Activated T-cell treated with anti-CD3 and anti-CD28 coated beads, Interleukin-2, amount 50 U/mL, for 72 hours (primary cell): ENCODE results near the gene E2F1. TPM values are rescaled to one million over a fixed set of nuclear protein-coding genes. Genes with fewer than 3 reads are reported as not detected.
A peak's percentile ranks its signal among the peaks of the same experiment; 100 is the strongest.

Experiments used
- ATAC-seq, 2 donors: fragments of 150-1000 bp; cut with Tn5 transposase; replicated peaks in 1 of 2; 2 replicates each; pipeline ENCODE4 v1.10.0; 2021; ENCODE audit warnings: moderate library complexity in 2 of 2, mild to moderate bottlenecking in 1 of 2
- DNase-seq, 2 donors: peaks; one replicate each; pipeline ENCODE4 v3.0.0; 2021 to 2022; ENCODE audit warnings: mixed read lengths in 1 of 2
- H3K27ac Mint-ChIP-seq: one replicate; pipeline ENCODE4 v1.8.0; 2022; ENCODE audit warnings: mild to moderate bottlenecking, moderate library complexity, mixed read lengths
- H3K27me3 Mint-ChIP-seq: one replicate; pipeline ENCODE4 v1.8.0; 2022; ENCODE audit warnings: low read depth, mixed read lengths
- H3K36me3 Mint-ChIP-seq, 2 donors: one replicate each; pipeline ENCODE4 v1.8.0; 2022; ENCODE audit warnings: mixed read lengths in 2 of 2, mild to moderate bottlenecking in 1 of 2; ENCODE audit not compliant: insufficient read depth in 2 of 2
- H3K4me1 Mint-ChIP-seq: one replicate; pipeline ENCODE4 v1.8.0; 2022; ENCODE audit warnings: low read depth, mixed read lengths
- H3K4me3 Mint-ChIP-seq, 2 donors: one replicate each; pipeline ENCODE4 v1.8.0; 2022; ENCODE audit warnings: mild to moderate bottlenecking in 2 of 2, mixed read lengths in 2 of 2, moderate library complexity in 2 of 2
- H3K9me3 Mint-ChIP-seq, 2 donors: one replicate each; pipeline ENCODE4 v1.8.0; 2022; ENCODE audit warnings: mixed read lengths in 2 of 2
- total RNA-seq, 2 donors: library from RNA; stranded (reverse); gene quantifications; one replicate each; pipeline ENCODE4 v1.2.3, GENCODE V29; 2022

The E2F1 gene
- total RNA-seq, 2 donors from 2014 or later = 64.5 to 81.5 TPM

GRCh38 chr20:33721391-33722140 is 35.4 kb upstream of the E2F1 start:
- Mint-ChIP-seq H3K4me3 (peak overlapping the region; percentile 87 to 94), H3K9me3 (peaks cover 2 to 3% of the 10 kb centered on the region in 2 donors), H3K27me3 (no peaks in the 10 kb centered on the region), H3K36me3 (peaks cover 0 to 4% of the 10 kb centered on the region in 2 donors), H3K4me1 (peaks cover 27% of the 10 kb centered on the region), H3K27ac (peak overlapping the region; percentile 73)
- DNase-seq (no peak), ATAC-seq (no peak)

- Mint-ChIP-seq H3K27me3 (no peaks in the 10 kb centered on the region), H3K36me3 (peaks cover 0 to 4% of the 10 kb centered on the region in 2 donors), H3K4me3 (peak within 1 kb of the TSS; percentile 87 to 94), H3K9me3 (peaks cover 2 to 3% of the 10 kb centered on the region in 2 donors), H3K4me1 (peaks cover 27% of the 10 kb centered on the region), H3K27ac (peak within 1 kb of the TSS; percentile 73)
- DNase-seq = peak; percentile 87 to 90
- peak; percentile 97 to 98 for ATAC-seq
Measured at GRCh38 chr20:33719989-33720709, 34.0 kb upstream of the E2F1 start, which contains the start of gene PXMP4. Gene PXMP4 (minus strand): TSS chr20:33720310. CDS start chr20:33720207, 103 bp downstream.

GRCh38 chr20:33719277-33719988 is 33.2 kb upstream of the E2F1 start:
- Mint-ChIP-seq H3K27ac (peak overlapping the region; percentile 31), H3K4me1 (peaks cover 27% of the 10 kb centered on the region), H3K36me3 (peaks cover 0 to 4% of the 10 kb centered on the region in 2 donors), H3K4me3 (peak overlapping the region; percentile 68 to 94), H3K9me3 (peaks cover 2 to 3% of the 10 kb centered on the region in 2 donors), H3K27me3 (no peaks in the 10 kb centered on the region)
- ATAC-seq (peak in 1 of 2 donors; percentile 0), DNase-seq (peak in 1 of 2 donors; percentile 8)

GRCh38 chr20:33716498-33716897 is 30.3 kb upstream of the E2F1 start:
- no peak overlapping the region for H3K27ac Mint-ChIP-seq
- H3K9me3 Mint-ChIP-seq = peaks cover 2 to 3% of the 10 kb centered on the region in 2 donors
- DNase-seq (no peak), ATAC-seq (no peak)
- H3K4me1 Mint-ChIP-seq = peaks cover 26% of the 10 kb centered on the region
- no peak overlapping the region for H3K4me3 Mint-ChIP-seq
- peaks cover 4 to 10% of the 10 kb centered on the region in 2 donors for H3K36me3 Mint-ChIP-seq
- H3K27me3 Mint-ChIP-seq = no peaks in the 10 kb centered on the region

GRCh38 chr20:33713865-33714367 is 27.7 kb upstream of the E2F1 start:
- Mint-ChIP-seq H3K4me1 (peaks cover 25% of the 10 kb centered on the region), H3K4me3 (no peak overlapping the region), H3K27me3 (no peaks in the 10 kb centered on the region), H3K36me3 (peaks cover 3 to 13% of the 10 kb centered on the region in 2 donors), H3K9me3 (no peaks in the 10 kb centered on the region), H3K27ac (no peak overlapping the region)
- ATAC-seq (no peak), DNase-seq (no peak)

GRCh38 chr20:33711446-33711738 is 25.2 kb upstream of the E2F1 start:
- peaks cover 3 to 13% of the 10 kb centered on the region in 2 donors for H3K36me3 Mint-ChIP-seq
- DNase-seq (no peak), ATAC-seq (no peak)
- H3K27me3 Mint-ChIP-seq = no peaks in the 10 kb centered on the region
- no peak overlapping the region for H3K27ac Mint-ChIP-seq
- H3K9me3 Mint-ChIP-seq = no peaks in the 10 kb centered on the region
- H3K4me3 Mint-ChIP-seq = no peak overlapping the region
- peaks cover 23% of the 10 kb centered on the region for H3K4me1 Mint-ChIP-seq

- H3K27ac Mint-ChIP-seq = peak overlapping the region; percentile 72
- H3K36me3 Mint-ChIP-seq = peaks cover 3 to 13% of the 10 kb centered on the region in 2 donors
Measured at GRCh38 chr20:33710681-33711445, 24.7 kb upstream of the E2F1 start.

GRCh38 chr20:33709905-33710541 is 23.8 kb upstream of the E2F1 start:
- Mint-ChIP-seq H3K4me1 (peaks cover 23% of the 10 kb centered on the region), H3K36me3 (peaks cover 3 to 13% of the 10 kb centered on the region in 2 donors), H3K27ac (peak overlapping the region; percentile 84), H3K9me3 (no peaks in the 10 kb centered on the region), H3K27me3 (no peaks in the 10 kb centered on the region), H3K4me3 (no peak overlapping the region)
- DNase-seq (no peak), ATAC-seq (peak; percentile 7 to 49)

More at GRCh38 chr20:33710681-33711445, 24.7 kb upstream of the E2F1 start:
- no peak overlapping the region for H3K4me3 Mint-ChIP-seq
- H3K27me3 Mint-ChIP-seq = no peaks in the 10 kb centered on the region
- H3K9me3 Mint-ChIP-seq = no peaks in the 10 kb centered on the region
- no peak for ATAC-seq
- peaks cover 23% of the 10 kb centered on the region for H3K4me1 Mint-ChIP-seq
- no peak for DNase-seq

GRCh38 chr20:33709398-33709797 is 23.2 kb upstream of the E2F1 start:
- H3K27ac Mint-ChIP-seq = peak overlapping the region; percentile 88

GRCh38 chr20:33707668-33708067 is 21.5 kb upstream of the E2F1 start:
- H3K9me3 Mint-ChIP-seq = no peaks in the 10 kb centered on the region
- H3K27me3 Mint-ChIP-seq = no peaks in the 10 kb centered on the region
- no peak overlapping the region for H3K4me3 Mint-ChIP-seq
- DNase-seq (no peak), ATAC-seq (no peak)
- H3K27ac Mint-ChIP-seq = no peak overlapping the region
- peaks cover 3 to 5% of the 10 kb centered on the region in 2 donors for H3K36me3 Mint-ChIP-seq
- H3K4me1 Mint-ChIP-seq = peaks cover 23% of the 10 kb centered on the region

More at GRCh38 chr20:33709398-33709797, 23.2 kb upstream of the E2F1 start:
- peak overlapping the region in 1 of 2 donors; percentile 30 for H3K4me3 Mint-ChIP-seq
- H3K9me3 Mint-ChIP-seq = no peaks in the 10 kb centered on the region
- DNase-seq = peak; percentile 9 to 29
- peak; percentile 76 to 85 for ATAC-seq
- H3K4me1 Mint-ChIP-seq = peaks cover 23% of the 10 kb centered on the region
- H3K27me3 Mint-ChIP-seq = no peaks in the 10 kb centered on the region
- peaks cover 3 to 13% of the 10 kb centered on the region in 2 donors for H3K36me3 Mint-ChIP-seq

GRCh38 chr20:33704197-33704924 is 18.2 kb upstream of the E2F1 start:
- DNase-seq = no peak
- Mint-ChIP-seq H3K27ac (no peak overlapping the region), H3K27me3 (no peaks in the 10 kb centered on the region)

More at GRCh38 chr20:33704197-33704924, 18.2 kb upstream of the E2F1 start:
- H3K9me3 Mint-ChIP-seq = no peaks in the 10 kb centered on the region
- H3K4me3 Mint-ChIP-seq = no peak overlapping the region
- H3K36me3 Mint-ChIP-seq = peaks cover 0 to 5% of the 10 kb centered on the region in 2 donors
- H3K4me1 Mint-ChIP-seq = peaks cover 6% of the 10 kb centered on the region
- no peak for ATAC-seq
